Small intestine (tissue), 7 donors: ENCODE data around the gene NHS. TPM values are rescaled to one million over a fixed set of nuclear protein-coding genes. Genes with fewer than 3 reads are reported as not detected.

Source experiments
- DNase-seq, 2 donors: peaks; one replicate each; pipeline versions ENCODE4 v3.0.0 to v3.0.0-alpha.2; 2013
- FAIRE-seq: peaks from 2 replicates; lab custom pipeline; 2012; peaks lifted over from hg19 to GRCh38; lab: Jason Lieb, UNC
- H3K27ac ChIP-seq, 3 donors: one replicate each; pipeline ENCODE4 v1.5.1; 2013; ENCODE audit warnings: low read length in 2 of 3, mild to moderate bottlenecking in 2 of 3, control low read depth in 1 of 3, inconsistent platforms in 1 of 3, low read depth in 1 of 3, moderate library complexity in 1 of 3
- H3K27me3 ChIP-seq, 3 donors: one replicate each; pipeline ENCODE4 v1.6.1; 2013; ENCODE audit warnings: low read length in 3 of 3, inconsistent platforms in 1 of 3; ENCODE audit not compliant: control insufficient read depth in 3 of 3, insufficient read depth in 3 of 3
- H3K36me3 ChIP-seq, 3 donors: one replicate each; pipeline ENCODE4 v1.6.1; 2013; ENCODE audit warnings: low read length in 3 of 3, inconsistent platforms in 1 of 3, low read depth in 1 of 3, mild to moderate bottlenecking in 1 of 3, moderate library complexity in 1 of 3; ENCODE audit not compliant: control insufficient read depth in 3 of 3, insufficient read depth in 2 of 3
- H3K4me1 ChIP-seq, 3 donors: one replicate each; pipeline ENCODE4 v1.6.1; 2013; ENCODE audit warnings: low read length in 2 of 3, inconsistent platforms in 1 of 3, low read depth in 1 of 3, mild to moderate bottlenecking in 1 of 3, moderate library complexity in 1 of 3; ENCODE audit not compliant: control insufficient read depth in 3 of 3, insufficient read depth in 2 of 3
- H3K4me3 ChIP-seq, 3 donors: one replicate each; pipeline ENCODE4 v1.5.1; 2013; ENCODE audit warnings: low read length in 3 of 3, control low read depth in 1 of 3, inconsistent platforms in 1 of 3, low read depth in 1 of 3, mild to moderate bottlenecking in 1 of 3, moderate library complexity in 1 of 3
- H3K9me3 ChIP-seq, 2 donors: one replicate each; pipeline ENCODE4 v1.6.1; 2013; ENCODE audit warnings: low read depth in 1 of 2, low read length in 1 of 2; ENCODE audit not compliant: control insufficient read depth in 2 of 2, insufficient read depth in 1 of 2
- WGBS, 3 donors: extraction: QIAGEN DNeasy Blood & Tissue Kit; methylation state at CpG; one replicate each; pipeline ENCODE4 v1.1.7; 2013; 5-methylcytosine and 5-hydroxymethylcytosine counted together
- polyA plus RNA-seq, 4 donors: library from polyadenylated mRNA; stranded (reverse) in 3 of 4; unstranded in 1 of 4; fragments of 200-250 nt in 3 of 4; fragments of 120-200 nt in 1 of 4; gene quantifications; one replicate each; pipeline versions ENCODE4 v1.2.1 to v1.2.3, GENCODE V29; 2013
- donor health status: healthy with polysubstance abuse.
- donor health status: control.
- donor health status: control.
- donor health status: Bipolar disorder and iron deficiency.
- donor health status: healthy.

The NHS gene
- polyA plus RNA-seq, 4 donors = under 0.01 to 5.8 (median 0.79) TPM

GRCh38 chrX:17529151-17529745, 154.2 kb downstream of the NHS start:
- H3K4me1 ChIP-seq = peaks cover 0 to 9% (median 4%) of the 10 kb centered on the region in 3 donors
- FAIRE-seq = no peak
- no peak for DNase-seq
- no peaks in the 10 kb centered on the region for H3K36me3 ChIP-seq
- H3K27ac ChIP-seq = no peak overlapping the region
- no peak overlapping the region for H3K4me3 ChIP-seq
- no peaks in the 10 kb centered on the region for H3K27me3 ChIP-seq
- WGBS, 3 donors = 56 to 85% (median 74%) methylated on average over 6 of the region's 6 CpGs
- no peaks in the 10 kb centered on the region for H3K9me3 ChIP-seq

GRCh38 chrX:17531500-17531899, 156.5 kb downstream of the NHS start:
- WGBS, 3 donors = 73 to 95% (median 90%) methylated on average over 3 of the region's 3 CpGs
- FAIRE-seq = no peak
- H3K4me1 ChIP-seq = peaks cover 0 to 9% (median 4%) of the 10 kb centered on the region in 3 donors

GRCh38 chrX:17535229-17535628, 160.2 kb downstream of the NHS start:
- FAIRE-seq = no peak
- no peaks in the 10 kb centered on the region for H3K36me3 ChIP-seq

More at GRCh38 chrX:17531500-17531899, 156.5 kb downstream of the NHS start:
- Histone ChIP-seq H3K36me3 (no peaks in the 10 kb centered on the region), H3K4me3 (no peak overlapping the region), H3K9me3 (no peaks in the 10 kb centered on the region), H3K27ac (no peak overlapping the region), H3K27me3 (no peaks in the 10 kb centered on the region)
- no peak for DNase-seq

GRCh38 chrX:17537723-17538243, 162.8 kb downstream of the NHS start:
- Histone ChIP-seq H3K27me3 (no peaks in the 10 kb centered on the region), H3K4me3 (no peak overlapping the region), H3K4me1 (peaks cover 0 to 20% (median 0%) of the 10 kb centered on the region in 3 donors), H3K9me3 (peaks cover 0 to 5% of the 10 kb centered on the region in 2 donors), H3K27ac (peak overlapping the region in 1 of 3 donors; percentile 67), H3K36me3 (no peaks in the 10 kb centered on the region)
- FAIRE-seq (no peak), DNase-seq (peak; percentile 62 to 75)
- WGBS, 3 donors = 58 to 68% (median 65%) methylated on average over 9 to 10 of the region's 10 CpGs

More at GRCh38 chrX:17535229-17535628, 160.2 kb downstream of the NHS start:
- H3K9me3 ChIP-seq = peaks cover 0 to 5% of the 10 kb centered on the region in 2 donors
- H3K27me3 ChIP-seq = no peaks in the 10 kb centered on the region
- WGBS, 3 donors = 67 to 76% (median 71%) methylated on average over 4 of the region's 4 CpGs
- no peak overlapping the region for H3K27ac ChIP-seq
- peaks cover 0 to 20% (median 0%) of the 10 kb centered on the region in 3 donors for H3K4me1 ChIP-seq
- peak; percentile 22 to 51 for DNase-seq
- H3K4me3 ChIP-seq = no peak overlapping the region

GRCh38 chrX:17542123-17542522, 167.1 kb downstream of the NHS start:
- DNase-seq (no peak), FAIRE-seq (no peak)
- Histone ChIP-seq H3K4me1 (peaks cover 0 to 45% (median 0%) of the 10 kb centered on the region in 3 donors), H3K9me3 (peaks cover 0 to 5% of the 10 kb centered on the region in 2 donors), H3K27ac (no peak overlapping the region), H3K4me3 (no peak overlapping the region), H3K27me3 (no peaks in the 10 kb centered on the region), H3K36me3 (no peaks in the 10 kb centered on the region)
- WGBS, 3 donors = 69 to 83% (median 77%) methylated on average over 3 of the region's 3 CpGs

GRCh38 chrX:17544821-17545220, 169.8 kb downstream of the NHS start:
- peaks cover 0 to under 1% of the 10 kb centered on the region in 2 donors for H3K9me3 ChIP-seq
- peaks cover 0 to 34% (median 0%) of the 10 kb centered on the region in 3 donors for H3K4me1 ChIP-seq
- no peak overlapping the region for H3K4me3 ChIP-seq
- 17 to 73% (median 46%) methylated on average over 2 of the region's 2 CpGs for WGBS, 3 donors
- FAIRE-seq (no peak), DNase-seq (peak; percentile 33 to 77)
- peak overlapping the region in 1 of 3 donors; percentile 69 for H3K27ac ChIP-seq
- H3K27me3 ChIP-seq = no peaks in the 10 kb centered on the region
- no peaks in the 10 kb centered on the region for H3K36me3 ChIP-seq

GRCh38 chrX:17546356-17546755, 171.4 kb downstream of the NHS start:
- WGBS, 3 donors = 67 to 88% (median 81%) methylated on average over 2 of the region's 2 CpGs
- H3K4me1 ChIP-seq = peaks cover 0 to 34% (median 0%) of the 10 kb centered on the region in 3 donors
- H3K27ac ChIP-seq = no peak overlapping the region
- no peaks in the 10 kb centered on the region for H3K27me3 ChIP-seq
- no peaks in the 10 kb centered on the region for H3K36me3 ChIP-seq
- no peak overlapping the region for H3K4me3 ChIP-seq
- DNase-seq (no peak), FAIRE-seq (no peak)
- no peaks in the 10 kb centered on the region for H3K9me3 ChIP-seq

- FAIRE-seq = no peak
- WGBS, 3 donors = 16 to 48% (median 24%) methylated on average over 2 of the region's 2 CpGs
Observed at GRCh38 chrX:17547658-17548057, 172.7 kb downstream of the NHS start.

More at GRCh38 chrX:17547658-17548057, 172.7 kb downstream of the NHS start:
- Histone ChIP-seq H3K4me3 (no peak overlapping the region), H3K36me3 (no peaks in the 10 kb centered on the region), H3K4me1 (peaks cover 0 to 34% (median 0%) of the 10 kb centered on the region in 3 donors), H3K9me3 (no peaks in the 10 kb centered on the region), H3K27me3 (no peaks in the 10 kb centered on the region), H3K27ac (no peak overlapping the region)
- DNase-seq = peak; percentile 67 to 76
